Kidney (tissue), 14 donors: Measurements from ENCODE around the gene CEP72. TPM values are rescaled to one million over a fixed set of nuclear protein-coding genes. Genes with fewer than 3 reads are reported as not detected.

Experiments used
- DNase-seq, 5 donors: peaks; one replicate each; pipeline ENCODE4 v3.0.0-alpha.2; 2013 to 2020
- FAIRE-seq: peaks from 2 replicates; lab custom pipeline; 2012; peaks lifted over from hg19 to GRCh38; lab: Jason Lieb, UNC
- H3K27ac ChIP-seq, 2 donors: one replicate each; pipeline ENCODE4 v1.7.0; 2013; ENCODE audit warnings: low read depth in 2 of 2, low read length in 2 of 2, inconsistent platforms in 1 of 2
- H3K27me3 ChIP-seq: one replicate; pipeline ENCODE4 v1.7.1; 2013; ENCODE audit warnings: low read length, inconsistent platforms; ENCODE audit not compliant: control insufficient read depth, insufficient read depth
- H3K36me3 ChIP-seq, 3 donors: one replicate each; pipeline versions ENCODE4 v1.7.0 to v1.7.1; 2013; ENCODE audit warnings: low read length in 3 of 3, control low read depth in 1 of 3, inconsistent platforms in 1 of 3; ENCODE audit not compliant: insufficient read depth in 3 of 3, control insufficient read depth in 2 of 3
- H3K4me1 ChIP-seq, 3 donors: one replicate each; pipeline versions ENCODE4 v1.7.0 to v1.7.1; 2013; ENCODE audit warnings: low read length in 3 of 3, inconsistent platforms in 1 of 3, low read depth in 1 of 3; ENCODE audit not compliant: control insufficient read depth in 2 of 3, insufficient read depth in 2 of 3
- H3K4me3 ChIP-seq, 3 donors: one replicate each; pipeline versions ENCODE4 v1.7.0 to v1.8.1; 2013; ENCODE audit warnings: low read length in 3 of 3, control low read depth in 1 of 3, inconsistent platforms in 1 of 3
- H3K9ac ChIP-seq, 3 donors: one replicate each; pipeline versions ENCODE4 v1.7.0 to v1.7.1; 2013; ENCODE audit warnings: low read length in 3 of 3, control low read depth in 1 of 3, inconsistent platforms in 1 of 3
- H3K9me3 ChIP-seq, 3 donors: one replicate each; pipeline versions ENCODE4 v1.7.0 to v1.7.1; 2013; ENCODE audit warnings: low read length in 3 of 3, control low read depth in 1 of 3, inconsistent platforms in 1 of 3; ENCODE audit not compliant: control insufficient read depth in 2 of 3, insufficient read depth in 1 of 3
- intact Hi-C: fragments of 100-400 bp; cut with DNase I; formaldehyde crosslinking; loops from one replicate; pipeline ENCODE4 v1.11.1; 2022
- polyA plus RNA-seq: library from polyadenylated mRNA; stranded (reverse); fragments of 350-450 nt; fragmentation: Illumina TruSeq; extraction: RNeasy Lipid Tissue Mini Kit (QIAGEN cat#74804); gene quantifications from one replicate; pipeline ENCODE4 v1.2.3, GENCODE V29; 2014; ENCODE audit warnings: low read depth, low replicate concordance; ENCODE audit not compliant: insufficient read depth
- total RNA-seq: library from RNA; stranded (reverse); fragmentation: NEBNext Ultra II Directional; extraction: Animal tissue kit (Norgen Biotek cat#: 25700); gene quantifications from one replicate; pipeline ENCODE4 v1.2.1, GENCODE V29; 2021
- TF ChIP-seq, protein P1 (sequence below): IDR thresholded peaks from 3 replicates; pipeline ENCODE4 v1.5.1; 2012; ENCODE audit warnings: mild to moderate bottlenecking, moderate library complexity, borderline replicate concordance; ENCODE audit not compliant: insufficient read depth; ENCODE audit errors: extremely low read depth
- donor health status: control.
- donor health status: control.
- donor health status: control.
- donor health status: control.
- donor health status: control.
- donor health status: DM: yes; HTN: yes; CAD: no.
- donor health status: Normal renal cell carcinoma (clear cell type).

CEP72 gene
- total and polyA plus RNA-seq, 2 donors from 2014 or later: 1.1 to 7.8 TPM

DNA sequence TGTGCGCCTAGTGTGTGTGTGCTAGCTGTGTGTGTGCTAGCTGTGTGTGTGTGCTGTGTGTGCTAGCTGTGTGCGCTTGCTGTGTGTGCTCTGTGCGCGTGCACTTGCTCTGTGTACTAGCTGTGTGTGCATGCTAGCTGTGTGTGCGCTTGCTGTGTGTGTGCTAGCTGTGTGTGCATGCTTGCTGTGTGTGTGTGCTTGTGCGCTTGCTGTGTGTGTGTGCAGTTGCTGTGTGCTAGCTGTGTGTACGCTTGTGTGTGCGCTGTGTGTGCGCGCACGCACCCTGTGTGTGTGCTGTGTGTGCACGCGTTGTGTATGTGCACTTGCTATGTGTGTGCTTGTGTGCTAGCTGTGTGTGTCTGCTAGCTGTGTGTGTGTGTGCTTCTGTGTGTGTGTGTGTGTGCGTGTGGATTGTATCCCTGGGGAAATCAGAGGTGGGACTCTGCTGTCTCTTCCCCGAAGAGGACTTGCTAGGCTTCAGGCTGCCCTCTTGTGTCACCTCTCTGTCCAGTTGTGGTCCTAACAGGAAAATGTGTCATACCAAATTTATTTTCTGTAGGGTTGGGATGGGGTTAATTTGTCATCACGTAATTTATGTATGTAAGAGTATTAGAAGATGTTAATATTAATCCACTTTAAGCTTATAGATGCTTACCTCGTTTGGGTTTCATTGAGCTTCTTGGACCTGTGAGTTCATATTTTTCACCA is 42.1 kb downstream of the CEP72 start:
- intact Hi-C loops: no loop called here
- H3K27ac ChIP-seq: no peak overlapping the region
- H3K27me3 ChIP-seq: no peaks in the 10 kb centered on the region
- peak in 1 of 5 donors; percentile 32 for DNase-seq
- peaks cover 0 to 2% (median 0%) of the 10 kb centered on the region in 3 donors for H3K9me3 ChIP-seq
- TF ChIP-seq, protein P1, sequence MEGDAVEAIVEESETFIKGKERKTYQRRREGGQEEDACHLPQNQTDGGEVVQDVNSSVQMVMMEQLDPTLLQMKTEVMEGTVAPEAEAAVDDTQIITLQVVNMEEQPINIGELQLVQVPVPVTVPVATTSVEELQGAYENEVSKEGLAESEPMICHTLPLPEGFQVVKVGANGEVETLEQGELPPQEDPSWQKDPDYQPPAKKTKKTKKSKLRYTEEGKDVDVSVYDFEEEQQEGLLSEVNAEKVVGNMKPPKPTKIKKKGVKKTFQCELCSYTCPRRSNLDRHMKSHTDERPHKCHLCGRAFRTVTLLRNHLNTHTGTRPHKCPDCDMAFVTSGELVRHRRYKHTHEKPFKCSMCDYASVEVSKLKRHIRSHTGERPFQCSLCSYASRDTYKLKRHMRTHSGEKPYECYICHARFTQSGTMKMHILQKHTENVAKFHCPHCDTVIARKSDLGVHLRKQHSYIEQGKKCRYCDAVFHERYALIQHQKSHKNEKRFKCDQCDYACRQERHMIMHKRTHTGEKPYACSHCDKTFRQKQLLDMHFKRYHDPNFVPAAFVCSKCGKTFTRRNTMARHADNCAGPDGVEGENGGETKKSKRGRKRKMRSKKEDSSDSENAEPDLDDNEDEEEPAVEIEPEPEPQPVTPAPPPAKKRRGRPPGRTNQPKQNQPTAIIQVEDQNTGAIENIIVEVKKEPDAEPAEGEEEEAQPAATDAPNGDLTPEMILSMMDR: no peak
- H3K9ac ChIP-seq: no peak overlapping the region
- H3K36me3 ChIP-seq: peaks cover 0 to 4% (median 4%) of the 10 kb centered on the region in 3 donors
- no peak overlapping the region for H3K4me3 ChIP-seq
- FAIRE-seq: no peak
- no peaks in the 10 kb centered on the region for H3K4me1 ChIP-seq

DNA sequence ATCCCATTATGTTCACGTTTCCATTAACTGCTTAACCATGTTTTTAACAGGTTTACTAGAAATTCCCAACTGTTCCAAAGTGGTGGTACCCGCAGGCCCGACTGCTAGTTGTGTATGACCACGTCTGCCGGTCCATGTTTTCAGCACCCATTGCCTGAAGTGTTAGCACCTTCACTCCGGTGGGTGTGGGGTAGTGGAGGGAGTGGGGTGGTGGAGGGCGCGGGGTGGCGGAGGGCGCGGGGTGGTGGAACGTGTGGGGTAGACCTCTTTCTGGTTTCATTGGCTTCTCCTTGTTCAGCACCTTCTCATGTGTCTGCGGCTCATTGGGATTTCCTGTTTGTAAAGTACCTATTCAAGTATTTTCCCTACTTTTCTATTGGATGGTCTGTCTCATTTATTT is 43.3 kb downstream of the CEP72 start:
- H3K27ac ChIP-seq: no peak overlapping the region
- H3K4me3 ChIP-seq: no peak overlapping the region
- peak in 1 of 5 donors; percentile 12 for DNase-seq
- no peak overlapping the region for H3K9ac ChIP-seq
- peaks cover 0 to 2% (median 0%) of the 10 kb centered on the region in 3 donors for H3K9me3 ChIP-seq
- TF ChIP-seq, protein P1: no peak
- FAIRE-seq: no peak
- no peaks in the 10 kb centered on the region for H3K27me3 ChIP-seq
- H3K4me1 ChIP-seq: no peaks in the 10 kb centered on the region
- H3K36me3 ChIP-seq: peaks cover 0 to 7% (median 4%) of the 10 kb centered on the region in 3 donors
- intact Hi-C loops: no loop called here

DNA sequence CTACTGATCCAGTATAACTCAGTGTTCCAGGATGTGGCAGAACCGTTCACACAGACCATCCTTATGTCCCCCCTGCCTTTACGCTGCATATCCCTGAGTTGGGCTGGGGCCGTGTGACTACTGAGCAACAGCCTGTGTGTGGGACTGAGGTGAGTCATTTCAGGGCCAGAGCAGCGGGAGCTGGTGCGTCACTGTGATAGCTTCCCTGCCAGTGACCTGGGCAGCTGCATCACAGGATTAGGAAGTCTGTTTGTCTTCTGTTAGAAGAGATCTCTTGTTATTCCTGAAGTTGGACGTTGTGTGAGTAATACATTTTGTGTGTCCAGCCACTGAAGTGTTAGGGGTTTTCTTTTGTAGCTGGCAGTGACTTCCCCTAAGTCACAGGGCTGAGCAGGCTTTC is 45.4 kb downstream of the CEP72 start:
- Histone ChIP-seq H3K27ac (no peak overlapping the region), H3K27me3 (no peaks in the 10 kb centered on the region), H3K36me3 (peaks cover 0 to 7% (median 4%) of the 10 kb centered on the region in 3 donors), H3K4me3 (no peak overlapping the region), H3K9me3 (peaks cover 0 to 2% (median 0%) of the 10 kb centered on the region in 3 donors), H3K9ac (no peak overlapping the region), H3K4me1 (no peaks in the 10 kb centered on the region)
- DNase-seq: peak in 1 of 5 donors; percentile 43
- TF ChIP-seq, protein P1: no peak
- no peak for FAIRE-seq
- intact Hi-C loops: no loop called here
